WTC11 (cell line): ENCODE results near the gene PHACTR2. TPM values are rescaled to one million over a fixed set of nuclear protein-coding genes. Genes with fewer than 3 reads are reported as not detected.

Experiments used
- ATAC-seq: fragments of 200-7000 bp; cut with Tn5 transposase; 2 replicates; pipeline ENCODE4 v1.10.0; 2021; ENCODE audit warnings: mild to moderate bottlenecking, moderate library complexity
- CTCF ChIA-PET: fragments of 300-600 bp; sonication (Branson Sonifier 250); formaldehyde crosslinking; loops from one replicate; lab custom pipeline; 2021; ENCODE audit warnings: antibody characterized with exemption; lab: Charles Lee
- POLR2A ChIA-PET: fragments of 350-600 bp; sonication (Branson Sonifier 250); formaldehyde crosslinking; loops from one replicate; lab custom pipeline; 2021; ENCODE audit warnings: antibody characterized with exemption; lab: Charles Lee
- DNase-seq: peaks from one replicate; pipeline ENCODE4 v3.0.0; 2021; ENCODE audit warnings: low spot score
- H3K27ac Mint-ChIP-seq: 2 replicates; pipeline ENCODE4 v1.8.0; 2021; ENCODE audit warnings: mixed read lengths
- H3K27me3 Mint-ChIP-seq: 2 replicates; pipeline ENCODE4 v1.8.0; 2021; ENCODE audit warnings: low read depth, mild to moderate bottlenecking, moderate library complexity, mixed read lengths
- H3K36me3 Mint-ChIP-seq: 2 replicates; pipeline ENCODE4 v1.8.0; 2021; ENCODE audit warnings: mixed read lengths
- H3K4me1 Mint-ChIP-seq: 2 replicates; pipeline ENCODE4 v1.8.0; 2022; ENCODE audit warnings: mixed read lengths
- H3K4me3 Mint-ChIP-seq: 2 replicates; pipeline ENCODE4 v1.8.0; 2021; ENCODE audit warnings: mild to moderate bottlenecking, moderate library complexity, mixed read lengths
- H3K9me3 Mint-ChIP-seq: 2 replicates; pipeline ENCODE4 v1.8.0; 2021; ENCODE audit warnings: mixed read lengths
- FOXP4 ChIP-seq: sonication (generic); formaldehyde crosslinking; IDR thresholded peaks from 2 replicates; pipeline ENCODE4 v1.8.0; 2022; ENCODE audit warnings: mild to moderate bottlenecking, missing genetic modification reagents
- MXD4 ChIP-seq: fragments of 250-450 bp; sonication (Bioruptor Pico); IDR thresholded peaks from 2 replicates; pipeline ENCODE4 v1.8.0; 2021; ENCODE audit warnings: mild to moderate bottlenecking, moderate library complexity, borderline replicate concordance
- MYBL2 ChIP-seq: sonication (generic); formaldehyde crosslinking; IDR thresholded peaks from 2 replicates; pipeline ENCODE4 v1.8.1; 2023; ENCODE audit warnings: mild to moderate bottlenecking, moderate library complexity, missing genetic modification reagents
- NFATC4 ChIP-seq: fragments of 250-450 bp; sonication (Bioruptor Pico); IDR thresholded peaks from 2 replicates; pipeline ENCODE4 v1.9.0; 2021; ENCODE audit warnings: mild to moderate bottlenecking
- NFE2L1 ChIP-seq: sonication (generic); formaldehyde crosslinking; IDR thresholded peaks from 2 replicates; pipeline ENCODE4 v1.8.1; 2023; ENCODE audit warnings: missing genetic modification reagents
- ZBTB21 ChIP-seq: sonication (generic); formaldehyde crosslinking; IDR thresholded peaks from 2 replicates; pipeline ENCODE4 v1.8.1; 2023; ENCODE audit warnings: mild to moderate bottlenecking, missing genetic modification reagents, borderline replicate concordance
- ZBTB43 ChIP-seq: sonication (generic); formaldehyde crosslinking; IDR thresholded peaks from 2 replicates; pipeline ENCODE4 v1.8.1; 2023; ENCODE audit warnings: mild to moderate bottlenecking, missing genetic modification reagents
- total RNA-seq: library from RNA; stranded (reverse); gene quantifications from 3 replicates; pipeline ENCODE4 v1.2.3, GENCODE V29; 2021
- TF ChIP-seq, protein P1 (sequence below): sonication (generic); formaldehyde crosslinking; IDR thresholded peaks from 2 replicates; pipeline ENCODE4 v1.8.1; 2023; ENCODE audit warnings: mild to moderate bottlenecking, missing genetic modification reagents, moderate library complexity
- TF ChIP-seq, protein P2 (sequence below): sonication (generic); formaldehyde crosslinking; IDR thresholded peaks from 2 replicates; pipeline ENCODE4 v1.8.1; 2022; ENCODE audit warnings: missing genetic modification reagents, borderline replicate concordance
- TF ChIP-seq, protein P3 (sequence below): sonication (generic); formaldehyde crosslinking; IDR thresholded peaks from 2 replicates; pipeline ENCODE4 v1.8.0; 2023; ENCODE audit warnings: mild to moderate bottlenecking, missing genetic modification reagents
- TF ChIP-seq, protein P4 (sequence below): sonication (generic); formaldehyde crosslinking; IDR thresholded peaks from 2 replicates; pipeline ENCODE4 v1.8.1; 2022; ENCODE audit warnings: low read depth, missing genetic modification reagents, borderline replicate concordance
- TF ChIP-seq, protein P5 (sequence below): sonication (generic); formaldehyde crosslinking; IDR thresholded peaks from 2 replicates; pipeline ENCODE4 v1.8.0; 2023; ENCODE audit warnings: missing genetic modification reagents, mild to moderate bottlenecking, borderline replicate concordance
- TF ChIP-seq, protein P6 (sequence below): sonication (generic); formaldehyde crosslinking; IDR thresholded peaks from 2 replicates; pipeline ENCODE4 v1.8.1; 2023; ENCODE audit warnings: mild to moderate bottlenecking, moderate library complexity, missing genetic modification reagents

PHACTR2 gene
- total RNA-seq, 1 experiment from 2014 or later, result 90.5 TPM

DNA sequence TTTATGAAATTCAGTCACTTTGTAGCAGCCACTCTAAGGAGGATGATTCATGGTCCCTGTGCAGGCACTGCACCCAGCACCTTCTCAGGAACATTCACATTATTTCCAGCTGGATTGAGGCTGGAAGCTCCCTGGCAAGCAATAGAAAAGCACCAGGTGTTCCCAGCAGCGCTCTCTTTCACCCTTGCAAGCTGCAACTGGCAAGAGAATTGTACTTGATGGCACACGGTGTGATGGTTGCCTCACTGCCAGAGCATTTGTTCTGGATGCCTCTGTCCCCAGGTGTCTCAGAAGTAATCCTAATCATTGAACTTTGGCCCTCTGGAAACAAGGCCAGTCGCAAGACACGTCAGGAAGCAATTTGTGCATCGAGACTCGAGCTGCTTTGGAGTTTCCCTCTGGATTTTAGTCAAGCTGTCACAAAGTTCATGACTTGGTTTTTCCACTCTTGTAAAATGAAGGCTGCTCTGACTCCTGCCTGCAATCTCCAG, 24.9 kb upstream of the PHACTR2 start (continued):
- TF ChIP-seq MXD4 (CRISPR knock-in tag) (no peak), ZBTB21 (no peak), NFATC4 (CRISPR knock-in tag) (no peak), FOXP4 (no peak), NFE2L1 (CRISPR knock-in tag) (no peak), MYBL2 (no peak)
- TF ChIP-seq, protein P1, sequence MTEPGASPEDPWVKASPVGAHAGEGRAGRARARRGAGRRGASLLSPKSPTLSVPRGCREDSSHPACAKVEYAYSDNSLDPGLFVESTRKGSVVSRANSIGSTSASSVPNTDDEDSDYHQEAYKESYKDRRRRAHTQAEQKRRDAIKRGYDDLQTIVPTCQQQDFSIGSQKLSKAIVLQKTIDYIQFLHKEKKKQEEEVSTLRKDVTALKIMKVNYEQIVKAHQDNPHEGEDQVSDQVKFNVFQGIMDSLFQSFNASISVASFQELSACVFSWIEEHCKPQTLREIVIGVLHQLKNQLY (CRISPR knock-in tag), result no peak
- TF ChIP-seq, protein P2, sequence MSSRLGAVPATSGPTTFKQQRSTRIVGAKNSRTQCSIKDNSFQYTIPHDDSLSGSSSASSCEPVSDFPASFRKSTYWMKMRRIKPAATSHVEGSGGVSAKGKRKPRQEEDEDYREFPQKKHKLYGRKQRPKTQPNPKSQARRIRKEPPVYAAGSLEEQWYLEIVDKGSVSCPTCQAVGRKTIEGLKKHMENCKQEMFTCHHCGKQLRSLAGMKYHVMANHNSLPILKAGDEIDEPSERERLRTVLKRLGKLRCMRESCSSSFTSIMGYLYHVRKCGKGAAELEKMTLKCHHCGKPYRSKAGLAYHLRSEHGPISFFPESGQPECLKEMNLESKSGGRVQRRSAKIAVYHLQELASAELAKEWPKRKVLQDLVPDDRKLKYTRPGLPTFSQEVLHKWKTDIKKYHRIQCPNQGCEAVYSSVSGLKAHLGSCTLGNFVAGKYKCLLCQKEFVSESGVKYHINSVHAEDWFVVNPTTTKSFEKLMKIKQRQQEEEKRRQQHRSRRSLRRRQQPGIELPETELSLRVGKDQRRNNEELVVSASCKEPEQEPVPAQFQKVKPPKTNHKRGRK (CRISPR knock-in tag), result no peak
- TF ChIP-seq, protein P3, sequence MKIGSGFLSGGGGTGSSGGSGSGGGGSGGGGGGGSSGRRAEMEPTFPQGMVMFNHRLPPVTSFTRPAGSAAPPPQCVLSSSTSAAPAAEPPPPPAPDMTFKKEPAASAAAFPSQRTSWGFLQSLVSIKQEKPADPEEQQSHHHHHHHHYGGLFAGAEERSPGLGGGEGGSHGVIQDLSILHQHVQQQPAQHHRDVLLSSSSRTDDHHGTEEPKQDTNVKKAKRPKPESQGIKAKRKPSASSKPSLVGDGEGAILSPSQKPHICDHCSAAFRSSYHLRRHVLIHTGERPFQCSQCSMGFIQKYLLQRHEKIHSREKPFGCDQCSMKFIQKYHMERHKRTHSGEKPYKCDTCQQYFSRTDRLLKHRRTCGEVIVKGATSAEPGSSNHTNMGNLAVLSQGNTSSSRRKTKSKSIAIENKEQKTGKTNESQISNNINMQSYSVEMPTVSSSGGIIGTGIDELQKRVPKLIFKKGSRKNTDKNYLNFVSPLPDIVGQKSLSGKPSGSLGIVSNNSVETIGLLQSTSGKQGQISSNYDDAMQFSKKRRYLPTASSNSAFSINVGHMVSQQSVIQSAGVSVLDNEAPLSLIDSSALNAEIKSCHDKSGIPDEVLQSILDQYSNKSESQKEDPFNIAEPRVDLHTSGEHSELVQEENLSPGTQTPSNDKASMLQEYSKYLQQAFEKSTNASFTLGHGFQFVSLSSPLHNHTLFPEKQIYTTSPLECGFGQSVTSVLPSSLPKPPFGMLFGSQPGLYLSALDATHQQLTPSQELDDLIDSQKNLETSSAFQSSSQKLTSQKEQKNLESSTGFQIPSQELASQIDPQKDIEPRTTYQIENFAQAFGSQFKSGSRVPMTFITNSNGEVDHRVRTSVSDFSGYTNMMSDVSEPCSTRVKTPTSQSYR (CRISPR knock-in tag), result no peak
- TF ChIP-seq, protein P4, sequence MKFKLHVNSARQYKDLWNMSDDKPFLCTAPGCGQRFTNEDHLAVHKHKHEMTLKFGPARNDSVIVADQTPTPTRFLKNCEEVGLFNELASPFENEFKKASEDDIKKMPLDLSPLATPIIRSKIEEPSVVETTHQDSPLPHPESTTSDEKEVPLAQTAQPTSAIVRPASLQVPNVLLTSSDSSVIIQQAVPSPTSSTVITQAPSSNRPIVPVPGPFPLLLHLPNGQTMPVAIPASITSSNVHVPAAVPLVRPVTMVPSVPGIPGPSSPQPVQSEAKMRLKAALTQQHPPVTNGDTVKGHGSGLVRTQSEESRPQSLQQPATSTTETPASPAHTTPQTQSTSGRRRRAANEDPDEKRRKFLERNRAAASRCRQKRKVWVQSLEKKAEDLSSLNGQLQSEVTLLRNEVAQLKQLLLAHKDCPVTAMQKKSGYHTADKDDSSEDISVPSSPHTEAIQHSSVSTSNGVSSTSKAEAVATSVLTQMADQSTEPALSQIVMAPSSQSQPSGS (CRISPR knock-in tag), result no peak
- TF ChIP-seq, protein P5, sequence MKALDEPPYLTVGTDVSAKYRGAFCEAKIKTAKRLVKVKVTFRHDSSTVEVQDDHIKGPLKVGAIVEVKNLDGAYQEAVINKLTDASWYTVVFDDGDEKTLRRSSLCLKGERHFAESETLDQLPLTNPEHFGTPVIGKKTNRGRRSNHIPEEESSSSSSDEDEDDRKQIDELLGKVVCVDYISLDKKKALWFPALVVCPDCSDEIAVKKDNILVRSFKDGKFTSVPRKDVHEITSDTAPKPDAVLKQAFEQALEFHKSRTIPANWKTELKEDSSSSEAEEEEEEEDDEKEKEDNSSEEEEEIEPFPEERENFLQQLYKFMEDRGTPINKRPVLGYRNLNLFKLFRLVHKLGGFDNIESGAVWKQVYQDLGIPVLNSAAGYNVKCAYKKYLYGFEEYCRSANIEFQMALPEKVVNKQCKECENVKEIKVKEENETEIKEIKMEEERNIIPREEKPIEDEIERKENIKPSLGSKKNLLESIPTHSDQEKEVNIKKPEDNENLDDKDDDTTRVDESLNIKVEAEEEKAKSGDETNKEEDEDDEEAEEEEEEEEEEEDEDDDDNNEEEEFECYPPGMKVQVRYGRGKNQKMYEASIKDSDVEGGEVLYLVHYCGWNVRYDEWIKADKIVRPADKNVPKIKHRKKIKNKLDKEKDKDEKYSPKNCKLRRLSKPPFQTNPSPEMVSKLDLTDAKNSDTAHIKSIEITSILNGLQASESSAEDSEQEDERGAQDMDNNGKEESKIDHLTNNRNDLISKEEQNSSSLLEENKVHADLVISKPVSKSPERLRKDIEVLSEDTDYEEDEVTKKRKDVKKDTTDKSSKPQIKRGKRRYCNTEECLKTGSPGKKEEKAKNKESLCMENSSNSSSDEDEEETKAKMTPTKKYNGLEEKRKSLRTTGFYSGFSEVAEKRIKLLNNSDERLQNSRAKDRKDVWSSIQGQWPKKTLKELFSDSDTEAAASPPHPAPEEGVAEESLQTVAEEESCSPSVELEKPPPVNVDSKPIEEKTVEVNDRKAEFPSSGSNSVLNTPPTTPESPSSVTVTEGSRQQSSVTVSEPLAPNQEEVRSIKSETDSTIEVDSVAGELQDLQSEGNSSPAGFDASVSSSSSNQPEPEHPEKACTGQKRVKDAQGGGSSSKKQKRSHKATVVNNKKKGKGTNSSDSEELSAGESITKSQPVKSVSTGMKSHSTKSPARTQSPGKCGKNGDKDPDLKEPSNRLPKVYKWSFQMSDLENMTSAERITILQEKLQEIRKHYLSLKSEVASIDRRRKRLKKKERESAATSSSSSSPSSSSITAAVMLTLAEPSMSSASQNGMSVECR (CRISPR knock-in tag), result no peak

DNA sequence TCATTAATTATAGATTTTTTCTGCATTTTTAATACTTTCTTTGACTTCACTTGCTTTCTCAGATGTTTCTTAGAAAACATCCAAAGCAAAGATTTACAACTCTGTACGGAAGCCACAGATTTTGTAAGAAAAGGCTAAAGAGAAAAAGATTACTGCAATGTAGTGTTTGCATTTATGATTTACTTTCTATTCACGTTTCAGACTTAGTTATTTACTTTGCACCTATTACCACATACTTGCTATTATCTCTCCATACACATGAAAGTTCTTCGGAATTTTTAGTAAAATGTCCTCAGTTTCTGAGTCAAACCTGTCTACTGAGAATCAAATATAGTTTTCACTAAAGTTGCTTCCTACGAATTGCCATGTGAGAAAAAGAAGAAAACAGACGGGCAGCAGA, 22.2 kb upstream of the PHACTR2 start:
- CTCF ChIA-PET, result no interaction called here
- peaks cover 33% of the 10 kb centered on the region for H3K9me3 Mint-ChIP-seq
- peaks cover 20% of the 10 kb centered on the region for H3K4me1 Mint-ChIP-seq
- ATAC-seq, result no peak
- H3K4me3 Mint-ChIP-seq, result no peak overlapping the region
- peaks cover 26% of the 10 kb centered on the region for H3K36me3 Mint-ChIP-seq
- TF ChIP-seq ZBTB43 (CRISPR knock-in tag), result no peak
- TF ChIP-seq, protein P6, sequence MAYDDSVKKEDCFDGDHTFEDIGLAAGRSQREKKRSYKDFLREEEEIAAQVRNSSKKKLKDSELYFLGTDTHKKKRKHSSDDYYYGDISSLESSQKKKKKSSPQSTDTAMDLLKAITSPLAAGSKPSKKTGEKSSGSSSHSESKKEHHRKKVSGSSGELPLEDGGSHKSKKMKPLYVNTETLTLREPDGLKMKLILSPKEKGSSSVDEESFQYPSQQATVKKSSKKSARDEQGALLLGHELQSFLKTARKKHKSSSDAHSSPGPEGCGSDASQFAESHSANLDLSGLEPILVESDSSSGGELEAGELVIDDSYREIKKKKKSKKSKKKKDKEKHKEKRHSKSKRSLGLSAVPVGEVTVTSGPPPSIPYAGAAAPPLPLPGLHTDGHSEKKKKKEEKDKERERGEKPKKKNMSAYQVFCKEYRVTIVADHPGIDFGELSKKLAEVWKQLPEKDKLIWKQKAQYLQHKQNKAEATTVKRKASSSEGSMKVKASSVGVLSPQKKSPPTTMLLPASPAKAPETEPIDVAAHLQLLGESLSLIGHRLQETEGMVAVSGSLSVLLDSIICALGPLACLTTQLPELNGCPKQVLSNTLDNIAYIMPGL (CRISPR knock-in tag), result no peak
- H3K27ac Mint-ChIP-seq, result peak overlapping the region; percentile 62; the same call in 1 of the 2 replicates
- POLR2A ChIA-PET, result no interaction called here
- H3K27me3 Mint-ChIP-seq, result no peaks in the 10 kb centered on the region
- DNase-seq, result no peak
